ENCODE data around the gene GIPC1.

Gene GIPC1

DNA sequence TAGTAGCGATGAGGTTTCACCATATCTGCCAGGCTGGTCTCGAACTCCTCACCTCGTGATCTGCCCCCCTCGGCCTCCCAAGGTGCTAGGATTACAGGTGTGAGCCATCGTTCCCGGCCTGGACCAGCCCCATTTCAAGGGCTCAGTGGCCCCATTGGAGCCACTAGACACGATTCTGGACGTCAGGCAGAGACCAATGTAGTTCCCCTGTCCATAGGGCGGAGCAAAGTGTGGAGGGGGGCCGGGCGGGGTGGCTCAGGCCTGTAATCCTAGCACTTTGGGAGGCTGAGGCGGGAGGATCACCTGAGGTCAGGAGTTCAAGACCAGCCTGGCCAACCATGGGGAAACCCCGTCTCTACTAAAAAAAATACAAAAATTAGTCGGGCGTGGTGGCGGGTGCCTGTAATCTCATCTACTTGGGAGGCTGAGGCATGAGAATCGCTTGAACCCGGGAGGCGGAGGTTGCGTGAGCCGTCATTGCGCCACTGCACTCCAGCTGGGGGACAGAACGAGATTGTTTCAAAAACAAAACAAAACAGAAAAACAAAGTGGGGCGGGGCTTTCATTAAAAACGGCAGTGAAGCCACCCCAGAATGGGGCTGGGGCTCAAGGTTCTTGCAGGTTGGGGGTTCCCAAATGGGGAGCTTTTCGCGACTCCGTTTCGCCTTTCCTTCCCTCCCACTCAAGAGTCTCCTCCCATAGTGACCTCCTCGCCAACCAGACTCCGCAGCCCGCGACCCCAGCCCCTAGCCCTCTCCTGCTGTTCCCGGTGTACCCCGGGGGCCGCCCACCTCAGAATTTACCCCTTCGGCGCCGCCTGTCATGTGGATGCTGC, 32.7 kb upstream of the GIPC1 start:
- in situ Hi-C loops (cut with HindIII; ENCODE audit: low sequenced_read_pairs): no loop called here
- peak overlapping the region; percentile 63 for H3K4me3 ChIP-seq (ENCODE audit: low read depth, low read length)
- no peak for DNase-seq (ENCODE audit: low read depth, low spot score)
- no peak for TF ChIP-seq CTCF (IDR thresholded peaks at IDR 0.05; ENCODE audit: low read depth, low read length)

- H3K4me3 ChIP-seq (ENCODE audit: low read depth, low read length): no peak overlapping the region
- TF ChIP-seq CTCF (IDR thresholded peaks at IDR 0.05; ENCODE audit: low read depth, low read length): no peak
- in situ Hi-C loops (cut with HindIII; ENCODE audit: low sequenced_read_pairs): no loop called here
- DNase-seq (ENCODE audit: low read depth, low spot score): no peak
These were observed 30.5 kb upstream of the GIPC1 start for GRCh38 chr19:14526423-14526822.

GRCh38 chr19:14525729-14526128, 29.8 kb upstream of the GIPC1 start:
- no peak for DNase-seq (ENCODE audit: low read depth, low spot score)
- TF ChIP-seq CTCF (IDR thresholded peaks at IDR 0.05; ENCODE audit: low read depth, low read length): no peak
- in situ Hi-C loops (cut with HindIII; ENCODE audit: low sequenced_read_pairs): no loop called here
- no peak overlapping the region for H3K4me3 ChIP-seq (ENCODE audit: low read depth, low read length)

DNA sequence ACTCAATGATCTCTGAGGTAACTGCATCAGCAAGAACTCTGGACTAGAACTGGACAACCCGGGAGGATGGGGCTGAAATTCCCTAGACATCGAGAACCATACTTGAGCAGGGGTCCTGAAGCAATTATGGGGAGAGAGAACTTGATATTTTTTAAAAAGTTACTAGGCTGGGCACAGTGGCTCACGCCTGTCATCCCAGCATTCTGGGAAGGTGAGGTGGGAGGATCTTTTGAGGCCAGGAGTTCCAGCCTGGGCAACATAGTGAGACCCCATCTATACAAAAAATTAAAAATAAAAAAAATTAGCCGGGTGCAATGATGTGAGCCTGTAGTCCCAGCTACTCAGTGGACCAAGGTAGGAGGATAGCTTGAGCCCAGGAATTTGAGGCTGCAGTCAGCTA, 24.6 kb upstream of the GIPC1 start:
- no peak for DNase-seq (ENCODE audit: low read depth, low spot score)
- TF ChIP-seq CTCF (IDR thresholded peaks at IDR 0.05; ENCODE audit: low read depth, low read length): no peak
- in situ Hi-C loops (cut with HindIII; ENCODE audit: low sequenced_read_pairs): no loop called here
- no peak overlapping the region for H3K4me3 ChIP-seq (ENCODE audit: low read depth, low read length)

GRCh38 chr19:14519860-14520407, 24.0 kb upstream of the GIPC1 start:
- in situ Hi-C loops (cut with HindIII; ENCODE audit: low sequenced_read_pairs): no loop called here
- peak; percentile 88 for DNase-seq (ENCODE audit: low read depth, low spot score)
- no peak for TF ChIP-seq CTCF (IDR thresholded peaks at IDR 0.05; ENCODE audit: low read depth, low read length)
- no peak overlapping the region for H3K4me3 ChIP-seq (ENCODE audit: low read depth, low read length)

- H3K4me3 ChIP-seq (ENCODE audit: low read depth, low read length): no peak overlapping the region
- no peak for TF ChIP-seq CTCF (IDR thresholded peaks at IDR 0.05; ENCODE audit: low read depth, low read length)
- DNase-seq (ENCODE audit: low read depth, low spot score): no peak
These were observed 23.4 kb upstream of the GIPC1 start for GRCh38 chr19:14519245-14519859.

More at GRCh38 chr19:14519245-14519859, 23.4 kb upstream of the GIPC1 start:
- in situ Hi-C loops (cut with HindIII; ENCODE audit: low sequenced_read_pairs): no loop called here

All from astrocyte of the spinal cord (primary cell).